DMS53 (cell line): ENCODE measurements around the gene OTOG.

Source experiments
- DNase-seq: peaks from one replicate; lab custom pipeline; 2025; lab: John Stamatoyannopoulos, UW

Gene OTOG

GRCh38 chr11:17650127-17650911, 103.3 kb downstream of the OTOG start:
- DNase-seq, result no peak

GRCh38 chr11:17651061-17651460, 104.0 kb downstream of the OTOG start:
- DNase-seq, result no peak

GRCh38 chr11:17651681-17652080, 104.6 kb downstream of the OTOG start:
- DNase-seq, result no peak

- DNase-seq, result no peak
Measured at GRCh38 chr11:17652556-17652955, 105.5 kb downstream of the OTOG start.

- no peak for DNase-seq
Measured at GRCh38 chr11:17653611-17654010, 106.6 kb downstream of the OTOG start.

GRCh38 chr11:17655682-17656081, 108.6 kb downstream of the OTOG start:
- DNase-seq, result no peak

- DNase-seq, result peak; percentile 31
Measured at GRCh38 chr11:17658211-17658610, 111.2 kb downstream of the OTOG start.

GRCh38 chr11:17668166-17668565, 121.1 kb downstream of the OTOG start:
- DNase-seq, result no peak

- DNase-seq, result no peak
Measured at GRCh38 chr11:17672469-17672868, 125.4 kb downstream of the OTOG start.

GRCh38 chr11:17673951-17674350, 126.9 kb downstream of the OTOG start:
- no peak for DNase-seq

- no peak for DNase-seq
Measured at GRCh38 chr11:17682848-17683247, 135.8 kb downstream of the OTOG start.

GRCh38 chr11:17683377-17684161, 136.5 kb downstream of the OTOG start:
- DNase-seq, result peak; percentile 34

- DNase-seq, result no peak
Measured at GRCh38 chr11:17684550-17684949, 137.5 kb downstream of the OTOG start.

- no peak for DNase-seq
Measured at GRCh38 chr11:17686231-17686980, 139.3 kb downstream of the OTOG start.

- DNase-seq, result no peak
Measured at GRCh38 chr11:17687946-17688670, 141.0 kb downstream of the OTOG start.

GRCh38 chr11:17691550-17691949, 144.5 kb downstream of the OTOG start:
- no peak for DNase-seq

- no peak for DNase-seq
Measured at GRCh38 chr11:17691976-17692375, 144.9 kb downstream of the OTOG start.

GRCh38 chr11:17692931-17693330, 145.9 kb downstream of the OTOG start:
- no peak for DNase-seq

GRCh38 chr11:17693531-17693930, 146.5 kb downstream of the OTOG start:
- DNase-seq, result no peak

GRCh38 chr11:17694494-17695110, 147.5 kb downstream of the OTOG start:
- DNase-seq, result no peak
